Measurements from ENCODE around the gene MAST4.

MAST4 gene

DNA sequence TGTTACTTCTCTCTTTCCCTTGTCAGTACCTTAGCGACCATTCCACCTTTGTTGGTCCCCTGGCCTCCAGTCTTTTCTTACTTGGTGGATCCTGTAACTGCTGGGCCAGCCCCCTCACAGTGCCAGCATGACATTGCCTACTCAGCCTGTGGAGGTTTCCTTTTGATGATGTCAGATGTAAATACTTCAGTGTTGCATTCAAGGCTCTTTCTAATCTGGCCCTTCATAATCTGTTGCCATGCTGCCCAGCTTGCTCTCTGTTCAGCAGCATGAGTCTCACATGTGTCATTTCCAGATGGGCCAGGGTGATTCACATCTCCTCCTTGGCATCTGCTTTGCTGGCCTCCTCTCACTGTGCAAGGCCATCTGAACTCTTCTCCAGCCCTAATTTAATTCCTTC, 57.1 kb downstream of the MAST4 start:
- Histone ChIP-seq H3K4me1 (peaks cover 14% of the 10 kb centered on the region), H3K9me3 (no peaks in the 10 kb centered on the region), H3K4me3 (ENCODE audit: low read depth, low read length) (no peak overlapping the region), H3K36me3 (no peaks in the 10 kb centered on the region), H3K27me3 (no peaks in the 10 kb centered on the region)
- DNase-seq = peak; percentile 38
- TF ChIP-seq CTCF (IDR thresholded peaks at IDR 0.05; ENCODE audit: low read depth, low read length) = no peak

- no peak overlapping the region for H3K4me3 ChIP-seq (ENCODE audit: low read depth, low read length)
- peaks cover 14% of the 10 kb centered on the region for H3K4me1 ChIP-seq
- no peak for TF ChIP-seq CTCF (IDR thresholded peaks at IDR 0.05; ENCODE audit: low read depth, low read length)
- H3K36me3 ChIP-seq = no peaks in the 10 kb centered on the region
- DNase-seq = no peak
- no peaks in the 10 kb centered on the region for H3K27me3 ChIP-seq
- H3K9me3 ChIP-seq = no peaks in the 10 kb centered on the region
These were observed 59.5 kb downstream of the MAST4 start for GRCh38 chr5:66655395-66656324.

- peaks cover 23% of the 10 kb centered on the region for H3K4me1 ChIP-seq
- H3K27me3 ChIP-seq = no peaks in the 10 kb centered on the region
- no peak for DNase-seq
- H3K9me3 ChIP-seq = no peaks in the 10 kb centered on the region
- no peak overlapping the region for H3K4me3 ChIP-seq (ENCODE audit: low read depth, low read length)
- H3K36me3 ChIP-seq = no peaks in the 10 kb centered on the region
- TF ChIP-seq CTCF (IDR thresholded peaks at IDR 0.05; ENCODE audit: low read depth, low read length) = 0 out of 2 replicates have a peak, but pooled peaks have one; percentile 9
These were observed 62.3 kb downstream of the MAST4 start for GRCh38 chr5:66658516-66658915.

- Histone ChIP-seq H3K27me3 (no peaks in the 10 kb centered on the region), H3K36me3 (no peaks in the 10 kb centered on the region), H3K9me3 (no peaks in the 10 kb centered on the region), H3K4me3 (ENCODE audit: low read depth, low read length) (no peak overlapping the region), H3K4me1 (peaks cover 23% of the 10 kb centered on the region)
- TF ChIP-seq CTCF (IDR thresholded peaks at IDR 0.05; ENCODE audit: low read depth, low read length) = no peak
- no peak for DNase-seq
These were observed 63.6 kb downstream of the MAST4 start for GRCh38 chr5:66659780-66660179.

- peaks cover 23% of the 10 kb centered on the region for H3K4me1 ChIP-seq
- H3K9me3 ChIP-seq = no peaks in the 10 kb centered on the region
- DNase-seq = no peak
- no peak for TF ChIP-seq CTCF (IDR thresholded peaks at IDR 0.05; ENCODE audit: low read depth, low read length)
- no peaks in the 10 kb centered on the region for H3K27me3 ChIP-seq
- no peak overlapping the region for H3K4me3 ChIP-seq (ENCODE audit: low read depth, low read length)
- H3K36me3 ChIP-seq = no peaks in the 10 kb centered on the region
These were observed 64.2 kb downstream of the MAST4 start for GRCh38 chr5:66660396-66660795.

DNA sequence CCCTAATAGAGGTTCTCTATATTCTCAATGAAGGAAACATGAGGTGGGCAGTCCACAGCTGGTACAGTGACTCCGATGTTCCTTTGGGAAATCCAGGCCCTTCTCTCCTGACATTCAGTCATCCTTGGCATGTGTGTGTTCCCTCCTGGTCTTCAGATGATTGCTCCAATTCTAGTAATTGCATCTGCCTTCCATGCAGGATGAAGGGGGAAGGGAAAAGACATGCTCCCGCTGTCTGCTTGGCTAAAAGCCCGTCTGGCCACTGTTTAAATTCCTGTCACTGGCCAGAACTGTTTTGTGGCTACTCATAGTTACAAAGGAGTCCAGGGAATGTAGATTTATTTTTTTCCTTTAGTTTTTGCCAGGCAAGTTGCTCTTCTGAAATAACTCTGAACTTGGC, 65.0 kb downstream of the MAST4 start:
- peak; percentile 63 for DNase-seq
- no peaks in the 10 kb centered on the region for H3K36me3 ChIP-seq
- TF ChIP-seq CTCF (IDR thresholded peaks at IDR 0.05; ENCODE audit: low read depth, low read length) = no peak
- no peaks in the 10 kb centered on the region for H3K27me3 ChIP-seq
- no peak overlapping the region for H3K4me3 ChIP-seq (ENCODE audit: low read depth, low read length)
- H3K9me3 ChIP-seq = no peaks in the 10 kb centered on the region
- peaks cover 23% of the 10 kb centered on the region for H3K4me1 ChIP-seq

Measured in BE2C (cell line).